Neural cell (in vitro differentiated cells): ENCODE measurements around the gene SPHKAP. TPM values are rescaled to one million over a fixed set of nuclear protein-coding genes. Genes with fewer than 3 reads are reported as not detected.

ENCODE experiments used
- H2AFZ ChIP-seq: fragments of 200-600, 300-800 bp; sonication (generic), shearing (Covaris generic); 2 replicates; pipeline ENCODE4 v1.6.0; 2014; ENCODE audit warnings: low read depth, mild to moderate bottlenecking, antibody characterized with exemption, low read length, moderate library complexity
- H3F3A ChIP-seq: fragments of 200-600 bp; shearing (Covaris generic); 2 replicates; pipeline ENCODE4 v1.6.1; 2016; ENCODE audit warnings: mild to moderate bottlenecking, moderate library complexity, mixed read lengths, antibody characterized with exemption, low read length; ENCODE audit not compliant: insufficient read depth, poor library complexity, severe bottlenecking
- H3K27ac ChIP-seq: fragments of 200-600, 300-800 bp; sonication (generic), shearing (Covaris generic); 2 replicates; pipeline ENCODE4 v1.5.1; 2014; ENCODE audit warnings: mild to moderate bottlenecking, low read length, moderate library complexity
- H3K27me3 ChIP-seq: fragments of 300-800, 200-600 bp; sonication (generic), shearing (Covaris generic); 2 replicates; pipeline ENCODE4 v1.6.0; 2014; ENCODE audit warnings: mild to moderate bottlenecking, low read depth, low read length, moderate library complexity; ENCODE audit not compliant: insufficient read depth
- H3K36me3 ChIP-seq: fragments of 300-800, 200-600 bp; sonication (generic), shearing (Covaris generic); 2 replicates; pipeline ENCODE4 v1.5.1; 2014; ENCODE audit warnings: mild to moderate bottlenecking, antibody characterized with exemption, low read length, moderate library complexity; ENCODE audit not compliant: insufficient read depth
- H3K4me2 ChIP-seq: fragments of 300-800, 200-600 bp; sonication (generic), shearing (Covaris generic); 2 replicates; pipeline ENCODE4 v1.6.0; 2014; ENCODE audit warnings: mild to moderate bottlenecking, low read length
- H3K4me3 ChIP-seq: fragments of 300-800, 200-600 bp; sonication (generic), shearing (Covaris generic); 2 replicates; pipeline ENCODE4 v1.5.1; 2014; ENCODE audit warnings: mild to moderate bottlenecking, low read length, moderate library complexity
- H3K79me2 ChIP-seq: fragments of 200-600 bp; shearing (Covaris generic); replicated peaks from 2 replicates; pipeline ENCODE4 v1.6.0; 2014; ENCODE audit warnings: mild to moderate bottlenecking, low read length, moderate library complexity; ENCODE audit not compliant: insufficient read depth
- H3K9ac ChIP-seq: fragments of 300-800, 200-600 bp; sonication (generic), shearing (Covaris generic); 2 replicates; pipeline ENCODE4 v1.6.1; 2016; ENCODE audit warnings: mild to moderate bottlenecking, low read length, mixed read lengths
- H3K9me2 ChIP-seq: fragments of 200-600 bp; shearing (Covaris generic); 2 replicates; pipeline ENCODE4 v1.6.1; 2016; ENCODE audit warnings: mild to moderate bottlenecking, low read length, mixed read lengths; ENCODE audit not compliant: insufficient read depth
- H3K9me3 ChIP-seq: fragments of 200-600, 300-800 bp; sonication (generic), shearing (Covaris generic); 2 replicates; pipeline ENCODE4 v1.6.1; 2016; ENCODE audit warnings: mild to moderate bottlenecking, mixed run types, low read length, moderate library complexity, mixed read lengths
- H4K20me1 ChIP-seq: fragments of 200-600 bp; shearing (Covaris generic); 2 replicates; pipeline ENCODE4 v1.6.1; 2016; ENCODE audit warnings: mild to moderate bottlenecking, mixed run types; ENCODE audit not compliant: insufficient read depth
- CTCF ChIP-seq: fragments of 450-650 bp; IDR thresholded peaks from 2 replicates; pipeline ENCODE4 v1.5.1; 2014; ENCODE audit warnings: antibody characterized with exemption, mild to moderate bottlenecking, moderate library complexity; ENCODE audit not compliant: poor library complexity, severe bottlenecking
- EP300 ChIP-seq: fragments of 450-650 bp; conservative IDR thresholded peaks from 2 replicates; pipeline ENCODE4 v1.6.1; 2014; ENCODE audit warnings: antibody characterized with exemption, mild to moderate bottlenecking, moderate library complexity; ENCODE audit not compliant: poor library complexity, severe bottlenecking
- EZH2 ChIP-seq: fragments of 200-600, 300-800 bp; shearing (Covaris generic), sonication (generic); IDR thresholded peaks from 2 replicates; pipeline ENCODE4 v1.6.1; 2014; ENCODE audit warnings: antibody characterized with exemption, low read length, borderline replicate concordance, mild to moderate bottlenecking; ENCODE audit not compliant: insufficient read depth, poor library complexity, severe bottlenecking
- MXI1 ChIP-seq: fragments of 450-650 bp; conservative IDR thresholded peaks from 2 replicates; pipeline ENCODE4 v1.6.1; 2014; ENCODE audit warnings: antibody characterized with exemption, mild to moderate bottlenecking; ENCODE audit not compliant: poor library complexity, severe bottlenecking
- POLR2AphosphoS5 ChIP-seq: IDR thresholded peaks from 2 replicates; pipeline ENCODE4 v1.6.1; 2012
- RAD21 ChIP-seq: fragments of 450-650 bp; conservative IDR thresholded peaks from 2 replicates; pipeline ENCODE4 v1.6.1; 2014; ENCODE audit warnings: antibody characterized with exemption, mild to moderate bottlenecking, moderate library complexity
- REST ChIP-seq: IDR thresholded peaks from 2 replicates; pipeline ENCODE4 v1.6.1; 2012; ENCODE audit warnings: borderline replicate concordance
- SMC3 ChIP-seq: fragments of 450-650 bp; conservative IDR thresholded peaks from 2 replicates; pipeline ENCODE4 v1.6.1; 2014; ENCODE audit warnings: antibody characterized with exemption, mild to moderate bottlenecking, moderate library complexity; ENCODE audit not compliant: poor library complexity
- TAF1 ChIP-seq: IDR thresholded peaks from 2 replicates; pipeline ENCODE4 v1.6.1; 2012; ENCODE audit warnings: low read depth
- polyA plus RNA-seq: library from polyadenylated mRNA; depleted of rRNA; stranded (reverse); fragments of >200 nt; gene quantifications from 2 replicates; pipeline ENCODE4 v1.2.3, GENCODE V29; 2014

SPHKAP gene
- polyA plus RNA-seq, 1 donor from 2014 or later: 1.7 TPM

DNA sequence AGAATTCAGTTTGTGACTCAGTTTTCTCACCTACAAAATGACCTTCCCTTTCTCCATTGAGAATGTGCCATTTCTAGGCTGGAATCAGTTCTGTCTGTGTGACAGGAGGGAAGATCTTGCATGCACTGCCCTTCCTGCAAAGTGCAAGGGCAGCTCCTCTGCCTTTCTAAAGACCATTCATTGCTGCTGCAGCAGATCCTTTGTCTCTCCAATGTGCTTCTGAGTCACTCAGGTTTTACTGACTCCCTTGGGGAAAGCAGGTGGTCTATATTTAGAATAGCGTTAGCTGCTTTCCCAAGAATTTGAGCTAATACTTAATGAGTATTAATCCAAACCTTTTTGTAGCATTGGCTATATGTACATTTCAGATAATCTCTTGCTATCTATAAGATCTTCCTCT is 247.6 kb downstream of the SPHKAP start:
- Histone ChIP-seq H3K9me3 (no peaks in the 10 kb centered on the region), H3K79me2 (no peaks in the 10 kb centered on the region), H3K27ac (no peak overlapping the region), H3K9ac (no peak overlapping the region), H3K9me2 (no peaks in the 10 kb centered on the region), H3K4me2 (no peak overlapping the region), H3K4me3 (no peak overlapping the region), H3K27me3 (no peaks in the 10 kb centered on the region), H2AFZ (no peak overlapping the region), H3F3A (no peaks in the 10 kb centered on the region), H3K36me3 (no peaks in the 10 kb centered on the region), H4K20me1 (no peaks in the 10 kb centered on the region)
- TF ChIP-seq MXI1 (no peak), EP300 (no peak), CTCF (no peak), TAF1 (no peak)

GRCh38 chr2:227932403-227932802 is 249.1 kb downstream of the SPHKAP start:
- TF ChIP-seq CTCF (peak; percentile 66), RAD21 (peak; percentile 76), EP300 (no peak), SMC3 (peak; percentile 77)
- H3F3A ChIP-seq: no peaks in the 10 kb centered on the region
- H3K9ac ChIP-seq: no peak overlapping the region

DNA sequence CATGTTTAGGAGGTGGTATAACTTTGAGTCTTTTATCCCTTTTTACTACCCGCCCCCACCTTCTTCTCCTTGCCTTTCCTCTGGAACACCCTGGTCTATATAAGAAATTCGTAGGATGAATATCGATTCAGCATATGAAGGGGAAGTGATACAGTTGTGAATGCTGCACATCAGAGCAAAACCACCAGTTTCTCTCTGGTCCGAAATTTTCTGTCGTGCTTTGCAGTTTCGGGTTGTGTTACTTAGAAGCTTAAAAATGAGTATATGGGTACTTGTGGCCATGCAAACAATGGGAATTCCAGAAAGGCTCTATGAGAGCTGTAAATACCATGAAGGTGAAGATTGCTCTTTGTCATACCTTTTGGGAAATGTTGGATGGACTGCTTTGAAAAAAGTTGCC is 249.5 kb downstream of the SPHKAP start:
- Histone ChIP-seq H3K9me2 (no peaks in the 10 kb centered on the region), H2AFZ (no peak overlapping the region), H3K79me2 (no peaks in the 10 kb centered on the region), H3K4me2 (no peak overlapping the region), H3K27me3 (no peaks in the 10 kb centered on the region), H4K20me1 (no peaks in the 10 kb centered on the region), H3K9me3 (peaks cover 8% of the 10 kb centered on the region), H3K4me3 (no peak overlapping the region), H3K36me3 (no peaks in the 10 kb centered on the region), H3K27ac (no peak overlapping the region), H3K9ac (no peak overlapping the region), H3F3A (no peaks in the 10 kb centered on the region)
- TF ChIP-seq REST (no peak), EP300 (no peak), POLR2AphosphoS5 (no peak), SMC3 (no peak), TAF1 (no peak), MXI1 (no peak), EZH2 (no peak), RAD21 (no peak), CTCF (no peak)

More at GRCh38 chr2:227932403-227932802, 249.1 kb downstream of the SPHKAP start:
- no peaks in the 10 kb centered on the region for H4K20me1 ChIP-seq
- H3K9me2 ChIP-seq: no peaks in the 10 kb centered on the region
- H3K36me3 ChIP-seq: no peaks in the 10 kb centered on the region
- no peak overlapping the region for H3K27ac ChIP-seq
- H3K9me3 ChIP-seq: peaks cover 6% of the 10 kb centered on the region
- H3K27me3 ChIP-seq: no peaks in the 10 kb centered on the region
- no peak overlapping the region for H3K4me3 ChIP-seq
- no peaks in the 10 kb centered on the region for H3K79me2 ChIP-seq
- H2AFZ ChIP-seq: no peak overlapping the region
- H3K4me2 ChIP-seq: no peak overlapping the region
